Common myeloid progenitor, CD34-positive (primary cell): ENCODE data around the gene FGFR3.

ENCODE experiments used
- CTCF ChIA-PET: fragments of 350-600 bp; sonication (Branson Sonifier 250); formaldehyde crosslinking; loops from one replicate; lab custom pipeline; 2021; ENCODE audit warnings: antibody characterized with exemption; lab: Charles Lee
- POLR2A ChIA-PET: fragments of 350-600 bp; sonication (Branson Sonifier 250); formaldehyde crosslinking; loops from one replicate; lab custom pipeline; 2021; ENCODE audit warnings: antibody characterized with exemption; lab: Charles Lee
- DNase-seq, 3 donors: peaks; one replicate each; pipeline versions ENCODE4 v3.0.0 to v3.0.0-alpha.2; 2013
- H3K27ac ChIP-seq, 2 experiments: 1 replicate in 1 of 2; 2 replicates in 1 of 2; pipeline ENCODE4 v1.7.0; 2013; ENCODE audit warnings: inconsistent platforms in 2 of 2, low read length in 2 of 2, mild to moderate bottlenecking in 2 of 2, low read depth in 1 of 2, moderate library complexity in 1 of 2; ENCODE audit not compliant: severe bottlenecking in 2 of 2, insufficient read depth in 1 of 2, poor library complexity in 1 of 2
- H3K27me3 ChIP-seq, 5 experiments: replicated peaks in 2 of 5; 1 replicate in 3 of 5; 2 replicates in 2 of 5; pipeline versions ENCODE4 v1.6.1 to v1.7.0; 2013; ENCODE audit warnings: low read length in 4 of 5, mild to moderate bottlenecking in 2 of 5, moderate library complexity in 2 of 5, inconsistent platforms in 1 of 5; ENCODE audit not compliant: insufficient read depth in 5 of 5, control insufficient read depth in 4 of 5
- H3K36me3 ChIP-seq, 4 experiments: 1 replicate in 2 of 4; 2 replicates in 2 of 4; pipeline versions ENCODE4 v1.6.1 to v1.7.0; 2013; ENCODE audit warnings: low read length in 3 of 4, control low read depth in 1 of 4, mild to moderate bottlenecking in 1 of 4; ENCODE audit not compliant: control insufficient read depth in 4 of 4, insufficient read depth in 4 of 4
- H3K4me1 ChIP-seq, 4 experiments: 1 replicate in 3 of 4; 2 replicates in 1 of 4; pipeline versions ENCODE4 v1.6.1 to v1.7.1; 2013; ENCODE audit warnings: low read length in 3 of 4, mild to moderate bottlenecking in 3 of 4, control low read depth in 1 of 4, inconsistent platforms in 1 of 4, moderate library complexity in 1 of 4; ENCODE audit not compliant: control insufficient read depth in 4 of 4, insufficient read depth in 4 of 4; ENCODE audit errors: control extremely low read depth in 1 of 4
- H3K4me3 ChIP-seq, 7 experiments: 1 replicate in 4 of 7; 2 replicates in 3 of 7; pipeline versions ENCODE4 v1.5.1 to v1.7.0; 2013; ENCODE audit warnings: mild to moderate bottlenecking in 7 of 7, low read length in 6 of 7, moderate library complexity in 6 of 7, inconsistent platforms in 2 of 7, low read depth in 2 of 7, control low read depth in 1 of 7; ENCODE audit not compliant: insufficient read depth in 4 of 7, control insufficient read depth in 1 of 7; ENCODE audit errors: extremely low read depth in 1 of 7
- H3K9me3 ChIP-seq, 5 experiments: 1 replicate in 4 of 5; 2 replicates in 1 of 5; pipeline versions ENCODE4 v1.6.1 to v1.7.1; 2013; ENCODE audit warnings: low read length in 4 of 5, mild to moderate bottlenecking in 2 of 5, inconsistent platforms in 1 of 5, low read depth in 1 of 5, moderate library complexity in 1 of 5; ENCODE audit not compliant: control insufficient read depth in 4 of 5, insufficient read depth in 2 of 5; ENCODE audit errors: control extremely low read depth in 1 of 5
- WGBS: methylation state at CpG from one replicate; pipeline ENCODE4 v1.1.5; 2013; ENCODE audit not compliant: insufficient coverage; 5-methylcytosine and 5-hydroxymethylcytosine counted together

FGFR3 gene

DNA sequence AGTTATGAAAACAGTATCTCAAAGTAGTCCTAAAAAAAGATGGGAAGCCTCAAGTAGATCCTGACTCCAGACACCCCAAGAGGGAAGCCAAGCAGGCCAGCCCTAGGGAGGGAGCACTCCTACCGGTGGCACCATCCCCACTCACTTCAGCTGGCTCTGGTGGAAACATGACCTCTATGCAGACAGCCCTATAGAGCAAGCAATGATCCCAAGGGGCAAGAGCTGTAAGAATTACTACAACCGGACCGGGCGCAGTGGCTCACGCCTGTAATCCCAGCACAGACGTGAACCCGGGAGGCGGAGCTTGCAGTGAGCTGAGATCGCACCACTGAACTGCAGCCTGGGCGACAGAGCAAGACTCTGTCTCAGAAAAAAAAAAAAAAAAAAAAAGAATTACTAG is 57.2 kb downstream of the FGFR3 start:
- DNase-seq = no peak
- H3K4me1 ChIP-seq = peaks cover 0 to 11% (median 7%) of the 10 kb centered on the region in 4 experiments
- no peaks in the 10 kb centered on the region for H3K9me3 ChIP-seq
- H3K36me3 ChIP-seq = peaks cover 0 to 38% (median 14%) of the 10 kb centered on the region in 4 experiments
- CTCF ChIA-PET = interaction anchor here (2.4 kb wide), 1 partner anchor 49 kb away, joined by 15 read pairs; no protein-coding TSS in a partner anchor
- WGBS = 95% methylated on average over 7 of the region's 10 CpGs
- H3K27me3 ChIP-seq = no peaks in the 10 kb centered on the region
- POLR2A ChIA-PET = no interaction called here
- H3K27ac ChIP-seq = no peak overlapping the region
- no peak overlapping the region for H3K4me3 ChIP-seq

DNA sequence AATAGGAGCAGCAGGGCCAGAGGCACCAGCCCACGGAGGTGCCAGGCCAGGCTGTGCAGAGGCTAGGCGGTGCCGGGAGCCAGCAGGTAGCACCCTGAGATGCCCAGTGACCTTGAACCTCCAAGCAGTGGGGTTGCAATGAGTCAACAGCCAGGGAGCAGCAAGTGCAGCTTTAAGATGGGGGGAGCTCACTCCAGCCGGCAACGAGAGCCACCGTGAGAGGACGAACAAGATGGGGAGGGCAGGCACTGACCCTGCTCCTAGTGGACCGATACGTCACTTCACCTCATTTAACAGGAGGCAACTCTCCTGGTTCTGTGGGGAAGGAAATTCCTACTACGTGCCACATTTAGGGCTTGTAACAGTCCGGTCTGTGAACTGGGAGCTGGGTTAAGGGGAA is 58.1 kb downstream of the FGFR3 start:
- no peaks in the 10 kb centered on the region for H3K9me3 ChIP-seq
- H3K27me3 ChIP-seq = no peaks in the 10 kb centered on the region
- DNase-seq = no peak
- 87% methylated on average over 7 of the region's 11 CpGs for WGBS
- peaks cover 0 to 34% (median 12%) of the 10 kb centered on the region in 4 experiments for H3K36me3 ChIP-seq
- ChIA-PET CTCF (interaction anchor here (2.1 to 2.4 kb wide), 2 partner anchors 48 to 103 kb away, joined by 6 to 15 read pairs; no protein-coding TSS in a partner anchor), POLR2A (no interaction called here)
- H3K4me1 ChIP-seq = peaks cover 0 to 11% (median 8%) of the 10 kb centered on the region in 4 experiments
- H3K4me3 ChIP-seq = no peak overlapping the region
- no peak overlapping the region for H3K27ac ChIP-seq

DNA sequence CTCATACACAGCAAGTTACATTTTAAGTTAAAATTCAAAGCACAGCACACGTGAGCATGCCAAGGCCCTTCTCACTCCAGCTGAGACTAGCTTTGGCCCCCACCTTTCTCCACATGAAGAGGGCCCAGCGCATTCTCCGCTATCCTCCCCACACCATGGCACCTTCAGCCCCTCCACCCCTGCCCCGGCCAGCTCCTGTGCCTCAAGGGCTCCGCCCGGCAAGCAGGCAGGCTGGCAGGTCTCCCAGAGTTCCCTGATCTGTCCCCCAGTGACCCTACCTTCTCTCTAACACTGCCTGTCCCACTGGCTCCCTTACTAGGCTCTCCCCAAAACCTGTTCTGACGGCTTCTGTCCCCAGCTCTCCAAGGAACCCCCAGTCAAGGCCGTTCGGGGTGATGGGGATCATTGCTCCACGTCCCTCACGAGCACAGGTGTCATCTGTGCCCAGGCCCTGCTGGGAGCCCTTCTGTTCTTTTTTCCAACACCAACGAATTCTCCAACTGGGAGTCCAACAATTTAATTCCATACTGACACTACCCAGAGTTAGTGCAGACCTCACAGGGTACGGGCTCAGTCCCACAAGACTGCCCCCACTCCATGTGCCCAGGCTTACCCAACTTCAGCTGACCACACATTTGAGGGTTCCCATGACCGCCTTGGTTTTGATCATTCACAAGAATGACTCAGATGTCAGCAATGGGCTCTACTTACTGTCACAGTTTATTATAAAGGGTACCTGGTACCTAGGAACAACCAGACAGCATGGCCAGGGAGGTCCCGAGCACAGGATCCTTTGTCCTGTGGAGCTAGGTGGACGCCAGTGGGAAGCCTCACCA is 58.7 kb downstream of the FGFR3 start:
- ChIA-PET POLR2A (no interaction called here), CTCF (interaction anchor here (1.2 to 2.4 kb wide), 3 partner anchors 9 to 103 kb away, joined by 3 to 15 read pairs (median 6); no protein-coding TSS in a partner anchor)
- Histone ChIP-seq H3K4me1 (peaks cover 0 to 14% (median 10%) of the 10 kb centered on the region in 4 experiments), H3K9me3 (no peaks in the 10 kb centered on the region), H3K27me3 (no peaks in the 10 kb centered on the region), H3K36me3 (peaks cover 0 to 27% (median 8%) of the 10 kb centered on the region in 4 experiments), H3K4me3 (no peak overlapping the region), H3K27ac (no peak overlapping the region)
- 100% methylated on average over 13 of the region's 16 CpGs for WGBS
- DNase-seq = no peak

DNA sequence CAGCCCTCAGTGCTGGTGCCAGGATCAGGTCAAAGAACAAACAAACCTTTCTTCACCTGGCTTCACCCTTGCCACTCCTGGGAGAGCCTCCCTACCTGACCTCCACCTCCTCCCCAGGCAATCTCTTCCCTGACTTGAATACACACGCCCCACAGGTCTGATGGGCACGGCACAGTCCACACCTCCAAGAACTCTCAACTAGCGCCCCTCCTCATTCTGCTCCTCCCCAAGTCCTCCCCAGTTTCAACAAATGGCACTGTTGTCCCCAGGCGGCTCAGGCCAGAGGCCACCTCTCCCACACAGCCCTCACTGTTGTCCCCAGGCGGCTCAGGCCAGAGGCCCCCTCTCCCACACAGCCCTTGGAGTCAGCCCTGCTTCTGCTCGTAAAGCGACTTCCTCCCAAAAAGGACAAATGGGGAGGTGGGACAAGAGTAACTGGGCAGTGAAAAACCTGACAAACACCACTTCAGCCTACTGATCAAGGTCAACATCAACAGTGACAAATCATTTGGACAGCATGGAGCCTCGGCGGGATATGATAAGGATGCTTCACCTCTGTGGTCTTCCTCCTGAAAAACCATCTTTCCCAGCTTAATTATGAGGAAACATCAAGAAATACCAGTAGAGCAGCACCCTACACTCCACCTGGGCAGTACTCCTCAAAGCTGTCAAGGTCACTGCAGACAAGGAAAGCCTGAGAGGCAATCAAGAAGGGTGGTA is 60.0 kb downstream of the FGFR3 start:
- DNase-seq = no peak
- H3K4me3 ChIP-seq = no peak overlapping the region
- 96% methylated on average over 7 of the region's 9 CpGs for WGBS
- H3K27ac ChIP-seq = no peak overlapping the region
- H3K36me3 ChIP-seq = peaks cover 0 to 20% (median 5%) of the 10 kb centered on the region in 4 experiments
- H3K9me3 ChIP-seq = no peaks in the 10 kb centered on the region
- peaks cover 0 to 24% (median 20%) of the 10 kb centered on the region in 4 experiments for H3K4me1 ChIP-seq
- ChIA-PET POLR2A (no interaction called here), CTCF (interaction anchor here (1.0 to 2.1 kb wide), 3 partner anchors 10 to 105 kb away, joined by 3 to 6 read pairs (median 3); no protein-coding TSS in a partner anchor)
- H3K27me3 ChIP-seq = no peaks in the 10 kb centered on the region

DNA sequence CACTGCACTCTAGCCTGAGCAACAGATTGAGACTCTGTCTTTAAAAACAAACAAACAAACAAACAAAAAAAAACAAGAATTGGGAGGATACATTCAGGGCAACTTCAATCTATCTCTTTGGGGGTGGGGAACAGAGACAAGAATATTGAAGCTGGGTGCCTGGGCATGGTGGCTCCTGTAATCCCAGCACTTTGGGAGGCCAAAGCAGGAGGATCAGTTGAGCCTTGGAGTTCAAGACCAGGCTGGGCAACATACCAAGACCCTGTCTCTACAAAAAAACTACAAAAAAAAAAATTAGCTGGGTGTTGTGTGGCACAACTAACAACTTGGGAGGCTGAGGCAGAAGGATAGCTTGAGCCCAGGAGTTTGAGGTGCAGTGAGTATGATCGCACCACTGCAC is 61.7 kb downstream of the FGFR3 start:
- H3K27me3 ChIP-seq = no peaks in the 10 kb centered on the region
- H3K4me3 ChIP-seq = peak overlapping the region in 6 of 7 experiments; percentile 80 to 96 (median 87)
- ChIA-PET POLR2A (interaction anchor here (0.6 kb wide), 1 partner anchor 28 kb away, joined by 3 read pairs; no protein-coding TSS in a partner anchor), CTCF (interaction anchor here (0.6 to 5.3 kb wide), 3 partner anchors 45 to 690 kb away, joined by 3 to 39 read pairs (median 3); no protein-coding TSS in a partner anchor)
- H3K4me1 ChIP-seq = peaks cover 0 to 24% (median 20%) of the 10 kb centered on the region in 4 experiments
- no peaks in the 10 kb centered on the region for H3K9me3 ChIP-seq
- WGBS = 80% methylated on average over 1 of the region's 1 CpG
- peaks cover 0 to 15% (median 1%) of the 10 kb centered on the region in 4 experiments for H3K36me3 ChIP-seq
- no peak for DNase-seq
- peak overlapping the region in 1 of 2 experiments; percentile 79 for H3K27ac ChIP-seq

DNA sequence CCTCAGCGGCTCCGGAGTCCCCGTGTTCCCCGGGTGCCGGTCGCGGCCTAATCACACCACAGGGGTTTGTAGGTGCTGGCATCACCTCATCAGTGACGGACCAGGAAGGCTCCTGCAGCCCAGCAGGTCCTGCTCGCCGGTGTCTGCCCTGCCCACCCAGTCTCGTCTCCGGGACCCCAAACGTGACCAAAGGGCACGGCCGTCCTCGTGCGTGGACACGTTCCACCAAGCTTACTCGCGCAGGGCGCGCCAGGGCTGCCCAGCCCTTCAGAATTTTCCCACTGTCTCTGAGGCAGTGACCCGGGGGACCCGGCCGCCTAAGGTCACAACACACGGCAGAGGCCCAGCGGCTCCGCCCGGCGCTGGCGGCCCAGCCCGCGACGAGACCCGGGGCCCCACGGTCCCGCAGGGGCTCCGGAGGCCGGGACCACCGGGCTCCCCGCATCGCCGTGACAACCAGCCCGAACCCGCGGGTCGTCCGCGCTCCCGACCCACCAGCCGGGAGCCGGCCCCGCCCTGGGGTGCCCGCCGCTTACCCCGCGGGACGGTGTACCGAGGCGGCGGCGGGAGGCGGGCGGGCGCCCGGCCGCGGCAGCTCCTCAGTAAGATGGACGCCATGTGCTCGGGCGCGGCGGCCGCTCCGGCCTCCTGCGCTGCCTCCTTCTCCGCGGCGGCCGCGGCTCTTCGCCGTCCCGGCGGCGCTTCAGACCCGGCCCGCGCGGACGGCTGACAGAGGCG is 62.4 kb downstream of the FGFR3 start:
- peak in 2 of 3 donors; percentile 16 to 37 for DNase-seq
- H3K27me3 ChIP-seq = no peaks in the 10 kb centered on the region
- peaks cover 0 to 24% (median 20%) of the 10 kb centered on the region in 4 experiments for H3K4me1 ChIP-seq
- CTCF ChIA-PET = interaction anchor here (0.6 to 5.3 kb wide), 4 partner anchors 20 to 689 kb away, joined by 3 to 39 read pairs (median 3); no protein-coding TSS in a partner anchor
- POLR2A ChIA-PET = interaction anchor here (0.6 to 1.7 kb wide), 2 partner anchors 15 to 27 kb away, joined by 3 to 8 read pairs; partner anchors contain the start of gene NSD2
- H3K9me3 ChIP-seq = no peaks in the 10 kb centered on the region
- peaks cover 0 to 15% (median 1%) of the 10 kb centered on the region in 4 experiments for H3K36me3 ChIP-seq
- under 1% methylated on average over 83 of the region's 92 CpGs for WGBS
- peak overlapping the region; percentile 73 to 96 (median 83) for H3K4me3 ChIP-seq
- H3K27ac ChIP-seq = peak overlapping the region; percentile 15 to 79
